Measurements from ENCODE around the gene SPOCK1.

GRCh38 chr5:137372773-137373160 is 126.4 kb downstream of the SPOCK1 start:
- TF ChIP-seq CTCF (IDR thresholded peaks at IDR 0.05) (no peak), POLR2A (IDR thresholded peaks at IDR 0.05) (no peak)

Data from Peyer's patch (tissue), 4 donors.